GM19395 (cell line): Measurements from ENCODE around the gene CD200.
A peak's percentile ranks its signal among the peaks of the same experiment; 100 is the strongest.

ENCODE experiments used
- ATAC-seq: cut with Tn5 transposase; IDR thresholded peaks from one replicate; pipeline ENCODE4 v1.9.1; 2021; ENCODE audit warnings: mild to moderate bottlenecking, moderate library complexity; ENCODE audit not compliant: unreplicated experiment

CD200 gene

GRCh38 chr3:112407214-112407887 lies 74.4 kb downstream of the CD200 start:
- peak; percentile 67 for ATAC-seq

- peak; percentile 48 for ATAC-seq
Measured at GRCh38 chr3:112407888-112408702, 75.1 kb downstream of the CD200 start.

- no peak for ATAC-seq
Measured at GRCh38 chr3:112409041-112409440, 76.1 kb downstream of the CD200 start.

GRCh38 chr3:112411425-112411824 lies 78.5 kb downstream of the CD200 start:
- no peak for ATAC-seq
